Measurements from ENCODE around the gene NRAS.
A peak's percentile ranks its signal among the peaks of the same experiment; 100 is the strongest.
"Not testable (repeated sequence)": the region's sequence is repeated elsewhere in the genome, so short reads cannot be mapped to it uniquely, and the experiment has no call there.

Gene NRAS

DNA sequence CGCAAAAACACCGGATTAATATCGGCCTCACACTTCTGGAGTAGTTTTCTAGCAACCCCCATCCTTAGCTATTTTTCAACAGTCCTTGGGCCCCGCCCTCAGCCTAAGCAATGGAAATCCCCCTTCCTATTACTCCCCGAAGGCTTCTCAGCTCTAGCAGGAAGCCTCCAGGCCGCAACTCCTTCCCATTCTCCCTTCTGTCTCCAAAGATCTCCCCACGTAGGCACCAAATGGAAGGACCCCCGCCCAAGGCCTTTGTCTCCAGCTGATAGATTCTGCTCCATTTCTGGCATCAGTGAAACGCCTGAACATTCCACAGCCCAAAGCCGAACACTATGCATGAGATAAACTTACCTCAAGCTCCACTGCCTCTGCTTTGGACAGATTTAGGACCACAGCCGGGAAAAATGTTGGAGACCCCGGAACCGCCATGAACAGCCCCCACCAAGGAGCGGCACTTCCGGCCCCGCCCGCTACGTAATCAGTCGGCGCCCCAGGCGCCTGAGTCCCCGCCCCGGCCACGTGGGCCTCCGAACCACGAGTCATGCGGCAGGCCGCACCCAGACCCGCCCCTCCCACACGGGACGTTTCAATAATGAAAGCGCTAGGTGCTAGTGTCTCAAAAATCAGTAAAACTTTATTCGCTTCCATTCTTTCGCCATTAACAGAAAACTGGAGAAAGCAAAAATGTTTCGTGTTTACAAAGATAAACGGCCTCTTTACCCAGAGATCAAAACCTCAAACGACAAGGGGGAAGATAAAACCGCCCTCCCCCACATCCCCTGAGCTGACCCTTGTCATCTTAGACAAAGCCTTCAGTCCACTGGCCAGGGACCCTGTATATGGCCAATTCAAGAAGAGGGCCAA, at the start of gene NRAS:
Gene NRAS, minus strand, starts transcription at position 468 of the 867 bp plus-strand sequence. CDS start 611 bp downstream, outside the sequence.
- DNase-seq: peak; percentile 92

GRCh38 chr1:114764689-114765088, 48.1 kb upstream of the NRAS start:
- no peak for DNase-seq

DNA sequence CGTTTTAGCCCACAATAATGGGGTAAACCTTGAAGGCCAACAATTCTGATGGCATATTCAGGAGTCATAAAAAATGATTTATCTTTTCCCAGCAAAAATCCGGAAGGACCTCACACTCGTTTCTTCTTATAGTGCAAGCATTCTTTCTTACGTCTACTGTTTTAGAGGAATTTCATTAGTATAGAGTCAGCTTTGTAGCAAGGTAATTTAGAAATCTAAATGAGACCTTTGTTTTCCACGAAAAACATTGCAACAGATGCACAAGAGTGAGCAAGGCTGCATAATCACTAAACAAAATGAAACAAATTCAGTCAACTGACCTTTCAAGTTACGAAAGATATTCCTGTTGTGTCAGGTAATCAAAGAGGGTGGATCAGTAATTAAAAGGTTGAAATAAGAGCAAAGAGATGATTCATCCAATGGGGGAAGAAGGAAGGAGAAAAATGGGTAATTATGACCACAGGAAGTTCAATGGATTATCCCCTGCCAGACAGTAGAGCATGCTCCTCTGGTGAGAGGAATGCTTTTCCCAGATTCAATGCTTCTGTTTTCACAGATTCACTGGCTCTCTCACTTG, 41.8 kb upstream of the NRAS start:
- DNase-seq: peak; percentile 39

DNA sequence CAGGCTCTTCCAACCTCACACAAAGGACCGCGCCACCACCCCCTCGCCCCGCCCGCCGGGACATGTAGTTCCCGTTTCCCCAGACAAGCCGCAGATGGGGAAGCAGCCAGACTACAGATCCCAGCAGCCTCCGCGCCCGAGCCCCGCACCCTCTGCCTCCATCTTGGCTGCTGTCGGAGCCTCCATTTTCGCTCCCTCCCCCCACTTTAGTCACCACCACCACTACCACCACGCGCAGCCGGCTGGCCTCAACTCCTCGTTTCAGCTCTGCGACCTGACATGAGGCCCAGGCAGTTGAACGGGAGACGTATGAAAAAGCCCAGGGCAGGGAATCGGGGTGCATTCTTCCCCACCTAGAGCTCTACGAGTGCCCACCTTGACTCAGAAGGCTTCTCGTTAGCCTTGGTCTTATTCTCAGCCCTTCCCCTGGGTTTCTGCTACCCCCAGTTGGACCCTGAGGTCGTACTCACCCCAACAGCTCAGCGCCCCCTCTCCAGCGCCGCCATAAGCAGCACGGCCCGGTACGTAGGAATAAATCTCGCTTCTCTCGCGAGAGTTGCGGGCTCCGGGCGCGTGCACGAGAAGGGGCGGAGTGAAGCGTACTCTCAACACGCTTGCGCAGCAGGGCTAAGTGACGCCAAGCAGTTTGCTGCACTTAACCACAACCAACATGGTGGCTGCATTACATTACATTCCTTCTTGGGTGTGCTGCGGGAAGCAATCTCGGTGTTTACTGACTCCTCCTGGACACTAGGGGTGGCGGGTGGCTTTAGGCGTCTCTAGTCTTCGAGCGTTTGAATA, 41.1 kb upstream of the NRAS start, which contains the start of gene CSDE1:
Gene CSDE1, minus strand, starts transcription at position 530 of the 801 bp plus-strand sequence. CDS start 18,094 bp downstream, outside the sequence.
- peak; percentile 99 for DNase-seq

DNA sequence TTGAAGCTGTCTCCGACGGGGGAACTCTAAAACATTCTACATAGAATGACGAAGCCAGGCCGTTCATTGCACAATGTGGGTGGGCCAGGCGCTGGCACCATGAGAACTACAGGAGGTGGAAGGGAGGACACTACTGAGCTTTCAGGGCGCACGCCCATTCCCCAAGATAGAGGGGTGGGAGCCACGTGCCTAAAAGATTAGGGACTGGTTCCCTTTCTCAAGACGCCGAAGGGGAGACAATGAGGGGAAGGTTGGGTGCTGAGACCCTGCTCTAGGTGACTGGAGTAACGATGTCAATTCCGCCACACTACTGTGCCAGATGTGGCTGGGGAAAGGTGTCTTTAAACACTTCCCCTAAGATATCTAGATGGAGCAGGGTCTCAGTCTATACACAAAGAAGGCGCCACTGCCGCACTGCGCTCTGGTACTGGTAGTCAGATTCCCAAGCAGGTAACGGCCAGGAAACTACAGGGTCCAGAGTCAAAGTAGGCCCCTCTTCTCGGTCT, 40.4 kb upstream of the NRAS start:
- DNase-seq: peak; percentile 50

DNA sequence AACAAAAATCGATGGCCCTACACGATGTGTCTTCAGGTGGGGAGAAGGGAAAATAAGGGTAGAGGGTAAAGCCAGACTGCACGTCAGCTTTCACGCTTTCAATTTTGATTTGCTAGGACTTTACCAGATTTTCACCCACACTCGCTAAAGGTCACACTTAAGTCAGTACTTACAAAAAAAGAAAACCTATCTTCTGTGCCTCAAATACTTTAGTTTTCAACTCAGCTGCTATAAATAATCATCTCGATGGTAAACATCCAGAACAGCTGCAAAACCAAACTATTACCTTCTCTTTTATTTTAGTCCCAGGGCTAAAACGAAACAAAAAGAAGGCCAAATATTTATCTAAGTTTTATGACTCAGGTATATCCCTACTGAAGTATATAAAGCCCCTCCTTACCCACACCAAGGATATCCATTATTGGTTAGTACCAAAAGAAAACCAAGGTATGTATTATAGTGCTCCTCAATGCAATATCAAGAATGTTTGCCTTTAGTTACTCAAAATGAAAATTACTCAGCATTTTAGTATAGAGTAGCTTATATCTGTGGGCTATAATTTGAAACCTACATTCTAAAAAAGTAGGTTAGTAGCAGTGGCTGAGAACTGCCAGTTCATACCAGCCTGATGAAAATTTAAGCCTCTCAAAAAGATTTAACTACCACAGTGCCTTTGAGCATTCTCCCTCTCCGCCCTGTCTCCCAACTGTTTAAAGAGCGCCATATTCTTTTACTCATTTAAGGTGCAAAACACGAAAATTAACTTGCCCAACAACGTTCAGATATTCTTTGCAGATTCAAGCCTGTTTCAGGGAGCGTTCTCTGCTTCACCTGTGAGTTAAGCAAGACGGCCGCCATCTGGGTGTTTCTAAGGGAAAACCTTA, 39.7 kb upstream of the NRAS start:
- no peak for DNase-seq

GRCh38 chr1:114755006-114755931, 38.7 kb upstream of the NRAS start:
- peak; percentile 10 for DNase-seq

GRCh38 chr1:114753702-114754101, 37.1 kb upstream of the NRAS start:
- not testable (repeated sequence) for DNase-seq

DNA sequence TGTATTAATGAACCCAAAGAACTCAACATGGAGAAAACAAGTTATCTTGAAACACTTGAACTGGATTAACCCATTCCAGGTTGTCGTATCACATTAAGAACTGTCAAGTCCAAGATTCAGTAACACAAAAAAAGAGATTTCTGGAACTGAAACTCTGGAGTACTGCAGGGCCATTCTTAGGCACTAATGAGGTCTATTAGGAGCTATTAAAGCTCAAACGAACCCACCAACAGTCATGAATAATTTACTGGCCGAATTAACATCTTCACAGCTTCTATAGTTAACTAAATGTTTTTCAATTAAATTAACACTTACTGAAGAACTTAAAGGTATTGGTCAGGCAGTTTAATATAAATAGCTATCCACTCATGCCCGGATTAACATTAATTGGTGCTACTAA, 36.6 kb upstream of the NRAS start:
- no peak for DNase-seq

- DNase-seq: no peak
Measured at GRCh38 chr1:114750780-114751179, 34.2 kb upstream of the NRAS start.

DNA sequence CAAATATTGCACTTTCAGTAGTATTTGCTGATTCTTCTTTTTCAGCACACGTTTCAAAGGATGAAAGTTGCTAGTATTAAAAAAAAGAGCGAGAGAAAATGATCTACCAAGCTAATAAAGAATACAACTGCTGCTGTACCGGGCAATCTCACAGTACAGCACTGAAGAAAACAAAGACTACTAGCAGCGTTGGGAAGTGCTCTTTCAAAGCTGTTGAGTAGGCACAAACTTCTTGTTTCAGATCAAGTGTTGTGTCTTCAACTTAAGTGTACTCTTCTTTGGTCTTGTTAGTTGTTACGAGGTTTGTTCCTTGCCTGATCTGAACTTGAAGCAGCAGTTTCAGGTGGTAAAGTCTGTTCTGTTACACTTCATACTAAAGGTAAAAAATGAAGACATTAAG, 33.3 kb upstream of the NRAS start:
- no peak for DNase-seq

- no peak for DNase-seq
Measured at GRCh38 chr1:114746450-114747121, 30.0 kb upstream of the NRAS start.

DNA sequence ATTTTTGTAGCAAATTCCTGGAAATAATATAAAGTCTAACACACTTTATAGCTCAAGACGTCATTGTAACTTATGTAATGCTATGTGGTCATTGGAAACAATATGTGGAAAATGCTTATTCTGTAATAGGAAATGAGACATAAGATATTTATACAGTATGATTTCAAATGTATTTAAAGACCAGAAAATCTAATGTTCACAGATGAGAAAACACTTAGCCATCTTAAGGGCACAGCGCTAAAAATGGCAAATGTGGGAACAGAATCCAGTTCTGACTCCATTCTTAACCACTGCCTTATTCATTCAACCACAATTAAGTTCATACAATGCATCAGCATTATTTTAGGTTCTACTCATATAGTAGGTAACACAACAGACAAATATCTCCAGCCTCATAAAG, 28.7 kb upstream of the NRAS start:
- DNase-seq: peak; percentile 25

GRCh38 chr1:114741963-114742746, 25.6 kb upstream of the NRAS start:
- DNase-seq: no peak

- no peak for DNase-seq
Measured at GRCh38 chr1:114740331-114740730, 23.8 kb upstream of the NRAS start.

DNA sequence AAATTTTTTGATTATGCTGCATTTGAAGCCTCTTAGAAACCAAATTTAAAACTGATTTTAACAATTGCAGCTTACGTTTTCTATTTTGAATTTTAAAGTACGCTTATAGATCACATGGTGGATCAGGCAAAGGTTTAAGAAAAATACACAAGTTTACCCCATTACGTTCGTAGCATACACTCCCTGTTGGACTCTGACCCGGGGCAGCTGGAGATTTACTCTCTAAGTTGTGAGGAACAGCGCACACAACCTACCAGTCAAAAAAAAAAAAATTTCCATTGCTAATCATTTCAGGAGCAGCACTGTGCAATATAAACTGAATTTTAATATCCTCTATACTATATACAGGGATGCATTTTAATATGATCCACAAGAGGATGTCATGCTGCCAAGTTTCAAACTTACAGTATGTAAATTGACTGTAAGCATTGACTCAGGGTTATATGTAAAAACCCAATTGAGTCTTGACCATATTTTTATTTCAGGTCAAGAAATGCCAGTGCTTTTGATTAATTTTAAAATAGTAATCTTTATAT, 20.8 kb upstream of the NRAS start:
- no peak for DNase-seq

DNA sequence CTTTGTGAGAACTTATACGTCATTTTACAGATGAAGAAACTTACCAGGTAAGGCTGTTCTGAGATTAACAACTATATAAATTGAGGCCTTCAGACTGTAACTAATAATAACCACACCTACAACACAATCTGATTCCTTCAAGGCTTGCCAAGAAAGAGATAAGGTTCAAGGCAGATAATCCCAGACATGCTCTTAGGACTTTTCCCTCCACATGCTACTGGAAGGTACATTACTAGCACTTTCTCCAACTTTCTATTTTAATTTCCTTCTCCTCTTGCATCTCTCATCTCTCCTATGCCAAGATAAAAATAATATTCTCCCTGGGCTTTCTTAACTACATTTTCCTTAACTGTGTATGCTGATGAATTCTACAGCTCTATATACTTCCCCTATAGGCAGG, 18.9 kb upstream of the NRAS start:
- no peak for DNase-seq

DNA sequence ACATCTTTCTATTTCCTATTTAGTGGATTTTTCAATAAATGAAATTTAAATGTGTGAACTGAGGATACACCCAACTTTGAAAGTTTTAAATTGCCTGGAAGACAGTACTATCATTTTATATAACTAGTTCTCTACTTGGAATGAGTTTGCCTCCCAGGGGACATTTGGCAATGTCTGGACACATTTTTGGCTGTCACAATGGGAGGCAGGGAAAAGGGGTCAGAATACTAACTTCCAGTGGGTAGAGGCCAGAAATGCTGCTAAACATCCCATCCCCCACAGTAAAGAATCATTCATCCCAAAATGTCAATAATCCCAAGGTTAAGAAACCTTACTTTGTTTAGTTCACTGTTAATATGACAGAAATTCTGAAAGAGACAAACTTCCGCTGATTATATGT, 13.2 kb upstream of the NRAS start:
- no peak for DNase-seq

DNA sequence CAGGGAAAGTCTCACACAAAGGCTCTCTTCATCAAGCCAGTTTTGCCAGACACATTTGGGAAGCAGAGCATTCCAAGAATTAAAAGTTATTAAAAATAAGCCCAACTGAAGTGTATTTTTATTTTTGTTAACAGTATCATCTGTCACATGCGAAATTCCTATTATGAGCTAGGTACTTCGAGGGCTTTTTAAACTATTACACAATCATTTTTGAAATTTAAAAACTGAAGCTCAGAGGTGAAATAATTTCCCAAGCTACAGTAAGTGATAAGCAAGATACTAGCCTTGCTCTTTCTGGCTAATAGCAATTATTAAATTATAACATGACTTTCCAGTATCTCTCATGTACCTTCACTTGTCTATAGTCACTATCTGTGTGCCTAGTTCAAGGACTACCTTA, 12.0 kb upstream of the NRAS start:
- DNase-seq: no peak

Measured in fibroblast of skin of right quadriceps (primary cell).